Measurements from ENCODE around the gene CCR5AS.

The CCR5AS gene

DNA sequence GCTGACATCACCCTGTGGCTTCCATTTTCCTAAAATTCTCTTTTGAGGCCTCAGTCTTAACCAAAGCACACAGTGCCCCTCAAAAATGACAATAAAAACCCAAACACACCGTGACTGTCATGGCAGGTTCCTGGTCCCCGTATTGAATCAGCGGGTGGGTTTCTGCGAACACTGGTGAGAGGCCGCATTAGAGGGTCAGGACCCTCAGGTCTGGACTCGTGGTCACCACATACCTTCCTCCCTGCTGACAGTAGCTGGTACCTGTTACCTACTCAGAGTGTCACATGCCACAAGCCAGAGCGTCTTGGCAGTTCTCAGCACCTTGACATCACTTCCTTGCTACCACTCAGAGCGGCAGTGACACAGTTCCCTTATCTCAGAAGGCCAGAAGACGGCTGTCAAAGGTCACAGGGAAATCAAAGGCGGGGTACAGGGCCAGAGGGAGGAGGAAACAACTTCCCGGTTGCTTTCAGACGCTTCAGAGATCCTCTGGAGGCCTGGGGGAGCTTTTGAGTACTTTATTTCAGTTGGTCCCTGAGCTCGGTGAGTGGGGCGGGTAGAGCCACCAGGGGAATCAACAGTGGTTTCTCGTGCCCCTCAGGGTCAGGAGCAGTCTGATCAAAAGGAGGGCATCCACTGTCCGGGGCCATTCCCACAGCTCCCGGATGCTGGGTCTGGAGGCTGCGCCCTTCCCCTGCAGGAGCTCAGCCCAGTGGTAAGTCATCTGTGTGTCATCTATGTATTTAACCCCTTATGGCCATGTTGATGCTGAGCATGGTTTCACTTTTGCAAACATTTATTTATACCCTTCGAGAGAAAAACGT lies at the start of gene CCR5AS, which contains the start of gene CCRL2:
CCR5AS (minus strand) TSS at position 279 of the 824 bp plus-strand sequence.
CCRL2 (plus strand) TSS at position 472 of the 824 bp plus-strand sequence. CDS start 821 bp downstream, outside the sequence.
- peaks cover 33 to 85% (median 40%) of the 10 kb centered on the region in 10 experiments for H3K4me1 ChIP-seq
- peaks cover 0 to 10% (median 0%) of the 10 kb centered on the region in 11 experiments; a peak in 4 of 22 replicates for H3K9me3 ChIP-seq (replicated peaks in 1 of 11)
- H3K4me2 ChIP-seq = peak within 1 kb of the TSS; percentile 80 to 91 (median 87)
- no peak for TF ChIP-seq Cebpa-rat (IDR thresholded peaks at IDR 0.05)
- H3K27me3 ChIP-seq = no peaks in the 10 kb centered on the region
- H3K9ac ChIP-seq = peak within 1 kb of the TSS; percentile 61 to 86 (median 75)
- H3K4me3 ChIP-seq = peak within 1 kb of the TSS; percentile 45 to 64 (median 54)
- peaks cover 0 to 17% (median 0%) of the 10 kb centered on the region in 11 experiments; a peak in 3 of 22 replicates for H3K36me3 ChIP-seq
- no peaks in the 10 kb centered on the region for H4K20me1 ChIP-seq
- peak within 1 kb of the TSS; percentile 74 to 93 (median 87) for H3K27ac ChIP-seq

DNA sequence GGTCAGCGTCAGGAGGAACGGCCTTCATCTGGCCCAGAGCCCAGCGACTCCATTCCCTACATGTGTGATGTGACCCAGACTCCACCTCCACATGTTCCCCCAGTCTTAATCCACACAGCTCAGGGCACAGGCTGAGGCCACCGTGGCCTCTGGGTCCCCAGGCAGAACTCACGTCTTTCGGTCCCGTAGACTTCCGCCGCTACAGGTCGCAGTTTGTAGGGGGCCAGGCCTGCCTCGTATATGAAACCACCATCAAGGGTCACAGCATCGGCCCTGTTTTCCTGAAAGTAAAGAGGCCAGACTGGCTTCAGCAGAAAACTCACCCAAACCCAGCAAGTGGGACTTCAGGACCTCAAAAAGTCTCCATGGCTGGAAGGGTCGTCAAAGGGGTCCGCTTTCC lies 49.3 kb upstream of the CCR5AS start:
- H3K36me3 ChIP-seq = no peaks in the 10 kb centered on the region
- no peaks in the 10 kb centered on the region for H4K20me1 ChIP-seq
- H3K27ac ChIP-seq = no peak overlapping the region
- H3K9ac ChIP-seq = no peak overlapping the region
- no peaks in the 10 kb centered on the region for H3K27me3 ChIP-seq
- no peak overlapping the region for H3K4me3 ChIP-seq
- H3K4me2 ChIP-seq = no peak overlapping the region
- TF ChIP-seq Cebpa-rat (IDR thresholded peaks at IDR 0.05) = no peak
- H3K4me1 ChIP-seq = peaks cover 3 to 27% (median 21%) of the 10 kb centered on the region in 10 experiments; a peak in 18 of 20 replicates
- peaks cover 0 to 13% (median 5%) of the 10 kb centered on the region in 11 experiments; a peak in 11 of 22 replicates for H3K9me3 ChIP-seq (replicated peaks in 1 of 11)

DNA sequence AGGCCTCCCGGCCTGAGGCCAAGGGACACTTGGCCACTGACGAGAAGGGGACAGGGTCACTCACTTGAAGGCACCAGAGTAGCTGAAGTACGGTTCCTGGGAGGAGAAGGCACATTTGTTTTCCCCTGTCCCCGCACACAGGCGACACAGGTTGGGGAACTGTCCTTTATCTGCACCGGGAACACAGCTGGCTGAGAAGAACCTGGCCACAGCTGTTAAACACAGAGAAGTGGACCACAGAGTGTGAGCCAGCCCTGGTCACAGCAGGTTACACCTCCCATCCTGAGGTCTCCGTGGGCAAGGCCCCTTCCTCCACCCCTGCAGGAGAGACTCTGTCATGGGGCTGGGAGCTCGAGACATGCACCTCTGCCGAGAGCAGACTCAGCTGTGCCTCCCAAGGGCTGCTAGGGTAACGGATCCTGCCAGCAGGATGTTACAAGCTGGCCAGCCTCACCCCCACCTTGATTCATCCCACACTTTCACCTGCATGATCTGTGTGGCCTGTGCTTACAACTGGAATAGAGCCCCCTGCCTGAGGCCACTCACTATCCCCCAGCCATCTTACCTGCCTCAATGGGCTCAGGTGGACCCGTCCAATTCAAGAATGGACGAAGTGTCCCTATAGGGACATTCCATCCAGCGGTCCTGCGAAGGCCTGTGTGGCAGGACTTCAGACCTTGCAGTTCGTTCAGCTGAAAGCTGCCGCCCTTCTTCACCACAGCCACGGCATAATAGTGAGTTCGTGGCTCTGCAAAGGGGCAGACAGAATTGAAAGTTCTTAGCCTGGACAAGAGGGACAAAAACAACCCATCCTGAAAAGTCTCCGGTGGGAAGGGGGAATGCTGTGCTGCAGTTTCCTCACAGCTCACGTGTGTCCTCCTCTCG lies 48.6 kb upstream of the CCR5AS start:
- Histone ChIP-seq H3K9ac (no peak overlapping the region), H4K20me1 (no peaks in the 10 kb centered on the region), H3K36me3 (no peaks in the 10 kb centered on the region), H3K27me3 (no peaks in the 10 kb centered on the region), H3K9me3 (replicated peaks in 1 of 11) (peaks cover 0 to 7% (median 0%) of the 10 kb centered on the region in 11 experiments; a peak in 2 of 22 replicates), H3K4me2 (peak overlapping the region in 6 of 11 experiments; percentile 43 to 72 (median 64); a peak in 5 of 22 replicates), H3K27ac (no peak overlapping the region), H3K4me3 (no peak overlapping the region), H3K4me1 (peaks cover 3 to 27% (median 21%) of the 10 kb centered on the region in 10 experiments; a peak in 18 of 20 replicates)
- no peak for TF ChIP-seq Cebpa-rat (IDR thresholded peaks at IDR 0.05)

DNA sequence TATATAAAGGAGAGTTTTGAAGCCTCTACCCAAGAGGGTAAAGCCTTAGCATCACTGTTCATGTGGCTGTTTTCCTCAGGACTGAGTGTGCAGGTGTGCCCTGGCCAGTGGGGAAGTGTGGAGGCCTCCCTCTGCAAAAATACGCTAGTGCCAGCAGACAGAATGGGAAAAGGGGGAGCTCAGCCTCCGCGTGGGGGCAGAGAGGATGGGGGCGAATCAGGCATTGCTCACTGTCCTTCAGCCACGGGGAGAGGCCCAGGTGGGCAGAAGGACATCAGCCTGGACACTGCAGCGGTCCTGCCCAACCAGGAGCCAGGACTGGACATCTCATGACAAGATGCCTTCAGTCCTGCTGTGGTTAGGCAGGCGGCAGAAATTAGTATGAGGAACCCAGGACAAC lies 47.7 kb upstream of the CCR5AS start:
- Histone ChIP-seq H3K27me3 (no peaks in the 10 kb centered on the region), H3K36me3 (no peaks in the 10 kb centered on the region), H3K4me2 (peak overlapping the region in 9 of 11 experiments; percentile 40 to 72 (median 58); a peak in 17 of 22 replicates), H3K4me1 (peaks cover 3 to 27% (median 21%) of the 10 kb centered on the region in 10 experiments; a peak in 18 of 20 replicates), H3K4me3 (no peak overlapping the region), H4K20me1 (no peaks in the 10 kb centered on the region), H3K9ac (no peak overlapping the region), H3K27ac (no peak overlapping the region), H3K9me3 (replicated peaks in 1 of 11) (no peaks in the 10 kb centered on the region)
- no peak for TF ChIP-seq Cebpa-rat (IDR thresholded peaks at IDR 0.05)

DNA sequence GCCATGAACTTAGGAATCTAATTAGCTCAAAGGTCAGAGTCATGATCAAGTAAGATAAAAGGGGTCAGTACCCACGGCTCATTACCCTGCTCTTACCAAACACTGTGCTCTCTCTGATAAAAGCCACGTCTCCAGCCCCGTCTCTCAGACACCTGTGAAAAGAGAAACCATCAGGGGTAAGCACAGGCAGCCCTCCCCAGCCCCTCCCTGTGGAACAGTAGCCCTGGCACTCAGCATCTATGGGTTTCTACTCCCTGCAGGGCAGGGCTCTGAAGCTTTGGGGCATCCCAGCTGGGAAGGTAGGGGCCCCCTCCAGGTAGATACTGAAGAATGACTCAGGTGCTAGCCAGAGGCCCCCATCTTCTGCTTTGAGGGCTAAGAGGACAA lies 47.3 kb upstream of the CCR5AS start:
- Histone ChIP-seq H3K4me2 (peak overlapping the region in 10 of 11 experiments; percentile 17 to 72 (median 56); a peak in 18 of 22 replicates), H3K27ac (no peak overlapping the region), H3K4me3 (no peak overlapping the region), H3K9me3 (replicated peaks in 1 of 11) (no peaks in the 10 kb centered on the region), H3K36me3 (no peaks in the 10 kb centered on the region), H4K20me1 (no peaks in the 10 kb centered on the region), H3K27me3 (no peaks in the 10 kb centered on the region), H3K9ac (no peak overlapping the region), H3K4me1 (peaks cover 3 to 27% (median 21%) of the 10 kb centered on the region in 10 experiments; a peak in 18 of 20 replicates)
- no peak for TF ChIP-seq Cebpa-rat (IDR thresholded peaks at IDR 0.05)

DNA sequence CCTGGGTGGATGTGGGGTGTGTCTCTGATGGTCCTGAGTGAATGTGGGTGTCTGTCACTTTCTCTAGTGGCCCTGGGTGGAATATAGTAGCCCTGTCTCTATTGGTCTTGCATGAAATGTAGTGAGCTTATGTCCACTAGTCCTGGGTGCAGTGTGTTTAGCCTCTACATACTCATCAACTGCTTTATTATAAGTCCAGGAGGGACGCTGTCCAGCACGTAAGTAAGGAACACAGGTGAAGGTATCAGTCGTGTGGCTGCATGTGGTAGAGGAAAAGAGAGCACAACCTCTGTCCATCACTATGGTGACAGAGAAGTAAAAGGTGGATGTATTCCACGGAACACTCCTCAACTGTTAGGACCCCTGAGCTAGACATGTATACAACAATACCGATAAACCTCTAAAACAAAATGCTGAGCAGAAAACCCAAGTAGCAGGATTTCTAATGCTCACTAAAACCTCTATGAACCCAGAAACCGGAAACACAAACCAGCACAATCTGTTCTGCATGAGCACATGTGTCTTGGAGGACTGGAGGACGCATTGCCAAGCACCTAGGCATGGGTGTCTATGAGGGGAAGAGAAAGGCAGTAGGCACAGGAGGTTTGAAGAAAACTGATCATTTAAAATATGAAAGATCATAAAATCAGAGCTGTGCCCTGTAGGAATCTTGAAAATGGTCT lies 46.8 kb upstream of the CCR5AS start:
- H3K4me1 ChIP-seq = peaks cover 4 to 27% (median 21%) of the 10 kb centered on the region in 10 experiments
- H3K9ac ChIP-seq = no peak overlapping the region
- no peaks in the 10 kb centered on the region for H4K20me1 ChIP-seq
- H3K27ac ChIP-seq = no peak overlapping the region
- no peaks in the 10 kb centered on the region for H3K9me3 ChIP-seq (replicated peaks in 1 of 11)
- no peaks in the 10 kb centered on the region for H3K27me3 ChIP-seq
- TF ChIP-seq Cebpa-rat (IDR thresholded peaks at IDR 0.05) = no peak
- H3K4me2 ChIP-seq = peak overlapping the region in 10 of 11 experiments; percentile 17 to 72 (median 56); a peak in 19 of 22 replicates
- H3K4me3 ChIP-seq = no peak overlapping the region
- no peaks in the 10 kb centered on the region for H3K36me3 ChIP-seq

DNA sequence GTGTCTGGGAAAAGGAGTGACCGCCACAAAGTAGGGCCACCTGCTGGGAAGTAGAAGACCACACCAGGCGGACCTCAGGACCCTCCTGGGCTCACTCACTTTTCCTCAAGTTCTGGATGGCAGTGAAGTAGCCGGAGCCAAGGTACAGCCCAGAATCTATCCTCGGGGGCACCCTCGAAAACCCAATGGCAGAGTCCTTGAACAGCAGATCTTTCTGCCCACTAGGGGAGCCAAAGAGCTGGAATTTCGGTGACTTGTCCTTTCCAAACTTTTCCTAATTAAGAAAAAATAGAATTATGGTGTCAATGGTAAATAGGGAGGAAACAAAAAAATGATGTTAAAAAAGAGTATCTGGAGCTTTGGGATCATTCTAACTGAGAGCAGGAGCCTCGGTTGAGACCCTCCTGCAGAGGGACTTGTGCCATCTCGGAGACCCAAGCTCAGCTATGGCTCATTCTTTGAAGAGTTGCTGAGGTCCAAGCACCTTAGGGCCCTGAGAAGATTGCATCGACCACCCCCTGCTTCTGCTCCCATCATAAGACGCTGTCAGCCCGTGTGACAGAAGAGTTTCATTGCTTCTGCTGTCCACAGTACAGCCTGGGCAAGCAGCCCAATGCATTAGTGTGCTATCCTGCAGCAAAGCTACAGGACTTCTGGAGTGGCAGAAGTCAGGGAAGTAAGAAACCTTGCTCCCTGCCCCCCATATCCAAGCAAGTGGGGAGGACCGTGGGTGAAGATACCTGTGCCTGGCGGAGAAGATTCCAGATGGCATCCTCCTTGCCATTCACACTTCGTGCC lies 43.1 kb upstream of the CCR5AS start:
- TF ChIP-seq Cebpa-rat (IDR thresholded peaks at IDR 0.05) = no peak
- no peak overlapping the region for H3K4me2 ChIP-seq
- no peaks in the 10 kb centered on the region for H4K20me1 ChIP-seq
- no peak overlapping the region for H3K27ac ChIP-seq
- no peaks in the 10 kb centered on the region for H3K9me3 ChIP-seq (replicated peaks in 1 of 11)
- no peak overlapping the region for H3K9ac ChIP-seq
- no peaks in the 10 kb centered on the region for H3K27me3 ChIP-seq
- H3K36me3 ChIP-seq = no peaks in the 10 kb centered on the region
- H3K4me3 ChIP-seq = no peak overlapping the region
- peaks cover 17 to 30% (median 21%) of the 10 kb centered on the region in 10 experiments for H3K4me1 ChIP-seq

DNA sequence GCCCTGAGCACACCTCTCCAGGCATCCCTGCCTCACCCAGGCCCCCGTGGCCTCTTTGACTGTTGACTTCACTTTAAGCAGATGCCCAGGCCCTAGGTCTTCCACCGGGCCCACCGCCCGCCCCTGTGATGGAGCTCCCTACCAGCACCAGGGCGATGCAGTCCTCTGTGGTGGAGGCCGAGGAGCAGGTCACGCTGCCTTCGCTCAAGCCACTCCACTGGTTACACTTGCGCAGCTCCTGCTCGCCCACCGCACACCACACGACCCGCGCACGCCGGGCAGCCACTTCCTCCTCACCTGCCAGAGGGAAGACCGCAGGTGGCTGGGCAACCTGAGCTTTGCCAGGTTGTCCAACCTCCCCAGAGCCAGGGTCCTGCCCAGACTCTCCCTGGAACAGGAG lies 41.9 kb upstream of the CCR5AS start:
- Histone ChIP-seq H3K36me3 (no peaks in the 10 kb centered on the region), H3K4me2 (peak overlapping the region in 1 of 11 experiments; percentile 64; a peak in 2 of 22 replicates), H3K9me3 (replicated peaks in 1 of 11) (peaks cover 0 to 3% (median 0%) of the 10 kb centered on the region in 11 experiments; a peak in 2 of 22 replicates), H4K20me1 (no peaks in the 10 kb centered on the region), H3K9ac (no peak overlapping the region), H3K27ac (no peak overlapping the region), H3K4me1 (peaks cover 5 to 27% (median 8%) of the 10 kb centered on the region in 10 experiments), H3K4me3 (no peak overlapping the region), H3K27me3 (no peaks in the 10 kb centered on the region)
- no peak for TF ChIP-seq Cebpa-rat (IDR thresholded peaks at IDR 0.05)
